Colon (tissue), 2 donors: ENCODE results near the gene TTC31.
"Not testable (repeated sequence)": the region's sequence is repeated elsewhere in the genome, so short reads cannot be mapped to it uniquely, and the experiment has no call there.

Experiments
- FAIRE-seq: peaks from 2 replicates; lab custom pipeline; 2012; peaks lifted over from hg19 to GRCh38; lab: Jason Lieb, UNC
- donor health status: control.
- donor health status: control.

The TTC31 gene

DNA sequence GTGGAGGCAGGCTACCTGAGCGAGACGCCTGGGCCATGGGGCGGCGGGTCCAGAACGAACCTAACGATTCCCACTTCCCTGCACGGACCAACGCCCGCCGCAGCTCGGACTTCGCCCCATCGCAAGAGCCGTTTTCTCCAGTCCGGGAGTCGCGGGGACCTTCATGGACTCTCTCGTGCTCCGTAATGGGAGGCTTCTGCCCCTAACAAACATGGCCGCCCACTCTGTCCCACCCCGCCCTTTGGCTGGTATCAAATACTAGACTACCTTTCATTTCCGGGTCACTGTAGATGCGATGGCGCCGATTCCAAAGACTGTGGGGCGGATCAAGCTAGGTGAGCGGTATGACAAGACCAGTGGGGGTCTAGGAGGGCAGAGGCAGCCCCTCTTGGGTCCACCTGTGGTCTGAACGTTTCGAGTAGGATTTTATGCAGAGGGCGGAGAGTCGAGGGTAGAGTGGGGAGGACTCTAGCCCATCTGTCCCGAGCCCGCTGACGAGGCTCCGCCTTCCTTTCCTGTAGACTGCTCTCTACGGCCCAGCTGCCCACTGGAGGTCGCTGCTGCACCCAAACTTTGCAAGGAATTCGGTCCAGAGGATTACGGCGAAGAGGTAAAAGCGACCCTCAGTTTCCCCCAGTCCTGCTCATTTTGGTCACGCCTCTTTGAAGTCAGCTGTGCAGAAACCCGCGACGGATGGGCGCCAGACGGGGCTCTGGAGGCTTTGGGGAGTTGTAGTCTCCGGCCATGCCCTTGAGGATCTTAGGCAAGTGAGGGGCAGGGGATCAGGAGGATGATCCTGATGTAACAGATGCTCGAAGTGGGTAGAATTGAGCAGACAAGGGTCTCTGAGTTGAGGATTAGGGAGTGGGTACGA, at the start of gene TTC31, which contains the start of gene CCDC142:
Gene TTC31 (plus strand): TSS at position 281 of the 874 bp plus-strand sequence. CDS start 15 bp downstream, at position 296.
Gene CCDC142 (minus strand): TSS at position 198 of the 874 bp plus-strand sequence. CDS start 161 bp downstream, at position 37.
- no peak for FAIRE-seq

DNA sequence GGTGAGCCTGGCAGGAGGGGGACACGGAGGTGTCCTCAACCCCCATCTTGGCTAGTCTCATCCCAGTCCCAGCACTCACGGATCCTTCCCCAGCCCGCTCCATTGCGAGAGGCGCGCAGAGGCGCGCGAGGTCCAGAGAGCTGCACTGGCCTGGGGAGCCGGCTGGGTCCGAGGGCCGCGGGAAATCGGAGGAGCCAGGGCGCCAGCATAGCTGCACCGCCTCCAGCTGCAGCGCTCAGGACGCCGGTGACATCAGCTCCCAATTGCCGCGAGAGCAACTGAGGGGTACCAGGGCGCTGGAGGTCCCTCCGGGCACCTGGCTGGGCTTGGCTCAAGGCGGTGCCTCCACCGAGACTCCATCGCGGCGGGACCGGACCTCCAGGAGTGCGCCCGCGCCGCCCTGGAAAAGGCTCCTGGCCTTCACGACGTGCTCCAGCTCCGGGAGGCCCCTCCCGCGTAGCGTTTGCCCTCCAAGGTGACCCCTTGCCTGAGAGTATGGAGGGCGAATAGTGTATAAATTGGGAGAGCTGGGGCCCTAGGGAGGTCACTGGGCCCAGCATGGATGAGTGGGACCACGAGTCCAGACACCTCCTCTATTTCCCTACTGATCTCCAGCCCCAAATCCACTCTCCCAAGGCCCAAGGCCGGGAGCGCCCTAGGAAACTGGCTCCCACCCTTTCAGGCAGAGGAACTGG, 46.6 kb upstream of the TTC31 start:
- no peak for FAIRE-seq

DNA sequence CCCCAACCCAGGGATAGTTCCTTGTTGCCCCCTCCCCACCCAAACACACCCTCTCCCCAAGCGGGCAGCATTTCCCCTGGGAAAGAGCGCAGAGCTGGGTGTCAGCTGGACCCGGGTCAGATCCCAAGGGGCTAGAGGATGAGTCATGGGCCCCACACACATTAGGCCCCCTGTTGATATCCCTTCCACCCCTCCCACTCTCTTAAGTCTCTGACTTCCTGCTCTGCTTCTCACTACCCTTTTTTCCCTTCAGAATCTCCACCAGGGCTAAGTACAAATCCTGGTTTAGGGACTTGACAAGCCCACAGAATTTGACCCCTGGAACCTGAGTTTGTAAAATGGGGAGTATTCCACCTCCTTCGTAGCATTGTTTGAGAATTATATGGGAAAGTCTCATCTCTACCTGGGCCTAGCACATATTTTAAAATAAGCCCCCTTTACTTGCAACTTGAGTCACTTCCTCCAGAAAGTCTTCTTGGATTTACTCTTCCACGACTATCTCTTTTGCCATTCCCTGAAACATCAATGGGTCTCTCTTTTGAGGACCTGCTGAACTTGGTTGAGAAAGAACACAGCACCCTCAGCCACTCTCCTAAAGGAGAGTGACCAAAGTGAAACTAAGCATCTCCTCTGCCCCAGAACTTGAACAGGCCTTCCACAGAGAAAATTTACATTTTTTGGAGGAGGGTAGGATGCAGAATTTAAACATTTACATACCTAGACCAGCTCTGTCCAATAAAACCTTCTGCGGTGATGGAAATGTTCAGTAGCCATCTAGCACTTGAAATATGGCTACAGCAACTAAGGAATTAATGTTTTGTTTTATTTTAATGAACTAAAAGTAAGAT, 45.8 kb upstream of the TTC31 start:
- FAIRE-seq, result no peak

DNA sequence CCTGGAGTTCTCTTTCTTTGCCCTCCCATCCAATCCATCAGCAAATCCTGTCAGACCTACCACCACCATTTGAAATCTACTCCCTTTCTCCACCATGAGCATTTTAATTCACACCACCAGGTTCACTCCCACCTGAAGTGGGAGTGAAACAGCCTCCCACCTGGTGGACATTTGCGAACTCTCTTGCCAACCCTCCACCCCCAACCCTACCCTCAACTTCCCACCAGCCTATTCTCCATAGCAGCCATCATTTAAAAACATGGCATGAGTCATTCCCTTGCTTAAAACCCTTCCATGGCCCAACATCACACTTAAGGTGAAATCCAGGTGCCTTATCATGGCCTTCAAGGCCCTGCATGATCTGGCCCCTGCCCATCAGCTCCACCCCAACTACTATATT, 44.6 kb upstream of the TTC31 start:
- no peak for FAIRE-seq

DNA sequence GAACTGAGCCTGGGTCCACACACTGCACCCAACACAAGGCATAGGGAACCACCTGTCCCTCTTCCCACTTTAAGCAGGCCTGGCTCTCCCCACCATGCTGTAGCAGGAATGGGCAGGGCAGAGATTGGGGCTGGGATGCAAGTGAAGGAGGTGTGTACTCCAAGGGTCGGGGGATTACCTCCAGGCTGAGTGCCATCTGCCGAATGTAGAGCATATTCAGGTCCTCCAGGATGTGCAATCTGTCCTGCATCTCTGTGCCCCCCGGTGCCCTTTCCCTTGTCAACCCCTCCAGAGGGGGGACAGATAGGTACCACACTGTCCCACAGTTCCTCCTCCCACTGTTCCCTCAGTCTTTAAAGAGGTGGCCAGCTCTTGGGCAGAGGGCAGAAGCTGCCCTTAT, 43.5 kb upstream of the TTC31 start:
- FAIRE-seq, result no peak

DNA sequence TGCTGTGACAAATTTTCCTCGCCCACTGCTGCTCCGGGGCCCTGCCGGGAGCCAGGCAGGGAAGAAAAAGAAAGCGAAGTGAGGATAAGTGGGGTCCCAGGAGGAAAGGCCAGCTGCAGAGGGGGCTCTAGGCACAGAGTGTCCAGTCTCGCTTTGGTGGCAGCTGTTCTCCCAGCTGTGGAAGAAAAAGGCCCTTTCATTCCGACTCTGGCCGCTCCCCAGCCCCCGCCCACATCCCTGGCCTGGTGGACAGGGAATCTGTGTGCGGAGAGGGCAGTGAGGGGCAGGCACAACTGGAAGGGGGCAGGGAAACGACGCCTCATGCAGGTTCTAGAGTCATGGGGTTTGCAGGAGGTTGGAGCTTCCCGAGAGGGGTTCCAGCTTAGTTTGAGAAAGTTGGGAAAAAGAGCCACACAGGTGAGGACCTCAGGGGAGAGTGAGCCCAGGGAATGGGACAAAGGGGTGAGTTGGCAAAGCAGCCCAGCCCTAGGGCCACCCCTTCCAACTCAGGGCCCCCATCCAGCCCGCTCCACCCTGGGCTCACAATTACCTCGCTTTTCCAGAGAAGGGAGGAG, 43.0 kb upstream of the TTC31 start:
- no peak for FAIRE-seq

DNA sequence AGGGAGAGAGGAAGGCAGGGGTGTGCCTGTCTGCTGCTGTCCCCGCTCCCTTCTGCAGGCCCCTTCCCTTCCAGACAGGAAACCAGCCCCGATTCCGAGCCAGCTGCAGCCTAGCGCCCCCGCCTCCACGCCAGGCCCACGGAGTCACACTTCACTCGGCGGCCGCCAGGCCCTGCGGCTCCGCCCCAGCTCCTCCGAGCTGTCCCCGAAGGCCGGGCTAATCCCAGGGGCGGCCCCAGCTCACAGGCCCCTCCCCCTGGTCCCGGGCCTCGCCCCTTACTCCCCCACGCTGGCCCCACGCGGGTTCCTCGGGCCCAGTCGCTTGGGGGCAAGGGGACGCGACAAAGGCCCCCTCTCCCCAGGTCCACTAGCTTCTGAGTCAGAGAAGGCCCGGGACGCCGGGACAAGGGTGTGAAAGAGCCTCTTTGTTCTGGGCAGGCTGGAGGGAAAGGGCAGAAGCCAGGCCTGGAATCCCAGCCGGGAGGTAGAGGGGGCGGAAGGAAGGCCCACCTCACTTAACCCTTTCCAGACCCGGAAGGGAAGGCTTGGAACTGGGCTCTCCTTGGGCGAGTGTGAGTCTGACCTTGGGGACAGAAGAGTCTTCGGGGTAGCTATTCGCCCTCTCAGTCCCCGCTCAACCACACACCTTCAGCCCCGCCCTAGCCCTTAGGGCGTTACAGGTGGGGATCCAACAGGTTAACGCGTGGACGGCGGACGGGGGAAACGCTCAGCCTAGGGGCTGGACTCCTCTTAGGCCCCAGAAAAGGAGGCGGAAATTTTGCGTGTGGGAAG, 42.3 kb upstream of the TTC31 start:
- no peak for FAIRE-seq

DNA sequence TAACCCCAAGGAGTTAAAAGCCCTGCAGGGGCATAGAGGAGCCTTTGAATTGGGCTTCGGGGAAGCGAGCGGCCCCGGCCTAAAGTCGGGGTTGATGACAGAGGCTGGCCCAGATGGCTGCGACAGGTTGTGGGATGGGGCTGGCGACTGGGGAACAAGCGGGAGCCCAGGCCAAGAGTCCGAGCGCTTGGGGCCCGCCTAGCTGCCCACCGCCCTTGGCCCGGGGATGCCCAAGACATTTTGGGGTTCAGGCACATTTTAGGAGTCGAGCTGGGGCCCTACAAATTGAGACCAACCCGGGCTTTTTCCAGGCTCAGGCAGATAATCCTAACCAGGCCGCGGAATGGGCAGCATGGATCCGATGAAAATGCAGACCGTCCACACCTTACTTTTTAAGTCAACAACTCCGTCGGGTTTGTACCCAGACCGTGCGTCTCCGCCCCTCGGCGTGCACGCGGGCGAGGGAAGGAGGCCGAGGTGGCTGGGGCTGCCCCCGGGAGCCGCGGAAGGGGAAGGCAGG, 41.7 kb upstream of the TTC31 start:
- FAIRE-seq, result no peak

DNA sequence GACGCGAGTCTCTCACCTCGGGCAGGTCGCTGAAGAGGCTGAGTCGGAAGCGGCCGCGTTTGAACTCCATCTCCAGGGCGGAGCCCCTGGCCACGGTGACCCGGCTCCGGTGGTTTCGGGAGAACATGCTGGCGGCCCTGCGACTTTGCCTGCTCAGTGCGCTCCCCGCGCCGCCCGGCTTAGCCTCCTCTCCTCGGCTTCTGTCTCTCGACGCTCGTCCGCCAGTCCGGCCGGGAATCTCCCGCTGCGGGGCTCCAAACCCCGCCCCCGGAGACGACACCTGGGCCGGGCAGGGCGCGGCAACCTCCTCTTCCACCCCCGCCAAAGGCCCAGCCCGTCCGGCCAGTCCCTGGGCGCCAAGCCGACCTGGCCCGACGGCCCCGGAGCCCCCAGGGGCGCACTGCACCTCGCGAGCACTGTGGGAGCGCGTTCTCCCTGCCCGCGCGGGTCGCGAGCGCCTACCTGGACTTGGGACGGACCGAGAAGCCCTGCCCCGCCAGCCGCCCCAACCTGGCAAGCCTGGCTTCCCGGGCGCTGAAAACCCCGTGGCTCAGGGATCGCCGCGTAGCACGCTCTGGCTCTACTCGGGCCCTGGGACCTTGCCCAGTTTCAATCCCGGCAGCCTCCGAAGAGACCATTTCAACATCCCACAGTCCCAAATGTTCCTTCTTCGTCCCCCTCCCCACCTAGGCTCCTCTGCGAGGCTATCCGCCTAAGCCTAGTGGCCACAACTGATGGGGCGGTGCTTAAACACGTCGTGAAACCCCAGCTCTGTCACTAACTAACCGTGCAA, 41.0 kb upstream of the TTC31 start, which contains the start of gene RTKN:
Gene RTKN (minus strand): TSS at position 248 of the 793 bp plus-strand sequence. CDS start 121 bp downstream, at position 127.
- FAIRE-seq, result no peak

DNA sequence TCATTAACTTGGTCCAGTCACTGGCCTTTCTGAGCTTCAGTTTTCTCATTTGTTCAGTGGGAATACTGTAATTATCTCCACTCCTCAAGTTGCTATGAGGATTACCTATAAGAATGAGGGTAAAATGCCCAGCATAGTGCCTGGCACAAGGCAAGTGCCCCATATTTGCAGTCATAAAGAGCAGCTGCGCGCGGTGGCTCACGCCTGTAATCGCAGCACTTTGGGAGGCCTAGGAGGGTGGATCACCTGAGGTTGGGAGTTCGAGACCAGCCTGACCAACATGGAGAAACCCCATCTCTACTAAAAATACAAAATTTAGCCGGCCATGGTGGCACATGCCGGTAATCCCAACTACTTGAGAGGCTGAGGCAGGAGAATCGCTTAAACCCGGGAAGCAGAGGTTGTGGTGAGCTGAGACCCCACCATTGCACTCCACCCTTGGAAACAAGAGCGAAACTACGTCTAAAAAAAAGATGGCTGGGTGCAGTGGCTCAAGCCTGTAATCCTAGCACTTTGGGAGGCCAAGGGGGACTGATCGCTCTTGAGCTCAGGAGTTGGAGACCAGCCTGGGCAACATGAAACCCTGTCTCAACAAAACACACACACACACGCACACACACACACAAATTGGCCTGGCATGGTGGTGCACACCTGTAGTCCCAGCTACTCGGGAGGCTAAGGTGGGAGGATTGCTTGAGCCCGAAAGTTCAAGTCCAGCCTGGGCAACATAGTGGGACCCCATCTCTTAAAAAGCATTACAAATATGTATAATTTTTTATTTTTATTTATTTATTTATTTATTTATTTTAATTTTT, 40.2 kb upstream of the TTC31 start:
- not testable (repeated sequence) for FAIRE-seq

DNA sequence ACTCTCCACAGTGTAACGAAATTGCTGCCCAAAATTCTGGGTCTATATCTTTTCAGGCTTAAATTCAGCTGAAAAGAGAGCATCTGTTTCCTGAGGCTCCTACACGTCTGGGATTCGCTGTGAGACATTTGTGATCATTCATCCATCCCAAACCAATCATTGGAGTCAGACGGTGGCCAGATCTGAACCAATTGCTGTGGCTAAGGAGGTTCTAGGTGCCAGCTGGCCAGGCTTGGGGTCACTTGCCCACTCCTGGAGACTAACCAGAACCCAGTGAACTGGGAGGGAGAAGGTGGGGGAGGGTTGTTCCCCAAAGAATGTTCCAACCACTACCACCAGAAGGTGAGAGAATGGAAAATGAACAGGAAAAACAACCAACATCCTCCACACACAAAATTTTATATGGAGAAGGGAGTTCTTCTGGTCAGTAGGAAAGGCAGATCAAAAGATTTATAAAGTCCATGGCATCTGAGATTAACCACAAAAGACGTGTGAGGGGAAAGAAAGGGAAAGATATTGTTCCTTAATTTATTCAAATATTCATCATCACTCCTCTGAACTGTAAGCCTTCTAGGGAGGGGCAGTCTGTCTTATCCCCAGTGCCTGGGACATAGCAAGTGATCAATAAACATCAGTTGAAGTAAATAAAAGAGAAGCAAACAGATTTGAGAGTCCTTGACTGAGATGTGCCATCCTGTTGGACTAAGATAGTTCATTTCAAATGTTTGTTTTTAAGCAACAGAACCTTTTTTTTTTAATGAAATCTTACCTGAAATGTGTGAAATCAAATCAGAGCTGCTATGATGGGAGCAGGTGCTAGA, 38.2 kb upstream of the TTC31 start:
- no peak for FAIRE-seq

DNA sequence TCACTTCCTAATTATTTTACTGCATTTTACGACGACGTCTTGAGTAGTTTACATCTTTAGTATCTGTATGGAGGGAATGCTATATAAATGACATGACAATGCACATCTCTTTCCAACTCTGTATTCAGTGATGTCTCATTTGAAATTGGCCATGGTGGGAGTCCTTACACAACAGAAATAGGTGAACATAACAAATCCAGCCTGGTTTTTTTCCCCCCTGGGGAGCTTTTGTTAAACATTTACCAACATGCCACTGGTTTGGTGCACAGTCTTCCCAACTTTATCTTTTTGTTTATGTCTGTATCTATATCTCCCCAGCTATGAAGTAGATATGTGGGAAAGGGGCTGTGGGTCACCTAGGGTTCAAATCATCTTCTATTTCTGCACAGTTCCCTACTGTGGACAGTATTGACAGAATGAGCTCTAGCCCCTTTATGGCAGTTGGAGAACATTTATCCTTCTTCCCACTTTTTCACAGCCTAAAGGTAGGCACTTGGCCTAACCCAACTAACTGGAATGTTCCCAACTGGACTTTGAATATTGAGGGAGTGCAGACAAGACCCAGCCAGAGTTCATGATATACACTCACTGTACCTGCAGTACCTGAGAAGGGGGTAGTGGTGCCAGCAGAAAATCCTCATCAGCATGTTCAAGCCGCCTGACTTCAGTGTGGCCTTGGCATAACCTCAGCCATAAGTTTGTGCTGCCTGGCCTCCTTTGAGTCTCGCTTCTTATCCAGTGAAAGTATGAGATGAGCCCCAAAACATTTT, 35.5 kb upstream of the TTC31 start:
- no peak for FAIRE-seq

DNA sequence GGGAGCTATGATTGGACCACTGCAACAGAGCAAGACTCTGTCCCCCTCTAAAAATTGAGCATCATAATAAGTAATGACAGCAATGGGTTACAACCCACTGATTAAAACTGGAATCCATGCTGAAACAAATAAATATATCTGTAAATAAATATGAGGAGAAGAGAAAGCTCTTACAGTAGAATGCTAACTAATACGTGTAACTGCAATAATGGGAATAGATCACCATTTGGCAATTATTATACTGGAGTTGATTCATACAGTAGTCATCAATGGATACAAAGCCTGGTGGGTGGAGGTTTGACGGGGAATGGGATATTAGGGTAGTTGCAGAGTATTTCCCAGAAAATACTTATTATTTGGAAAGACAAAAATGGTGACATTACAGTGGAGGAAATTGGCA, 34.1 kb upstream of the TTC31 start:
- FAIRE-seq, result no peak

DNA sequence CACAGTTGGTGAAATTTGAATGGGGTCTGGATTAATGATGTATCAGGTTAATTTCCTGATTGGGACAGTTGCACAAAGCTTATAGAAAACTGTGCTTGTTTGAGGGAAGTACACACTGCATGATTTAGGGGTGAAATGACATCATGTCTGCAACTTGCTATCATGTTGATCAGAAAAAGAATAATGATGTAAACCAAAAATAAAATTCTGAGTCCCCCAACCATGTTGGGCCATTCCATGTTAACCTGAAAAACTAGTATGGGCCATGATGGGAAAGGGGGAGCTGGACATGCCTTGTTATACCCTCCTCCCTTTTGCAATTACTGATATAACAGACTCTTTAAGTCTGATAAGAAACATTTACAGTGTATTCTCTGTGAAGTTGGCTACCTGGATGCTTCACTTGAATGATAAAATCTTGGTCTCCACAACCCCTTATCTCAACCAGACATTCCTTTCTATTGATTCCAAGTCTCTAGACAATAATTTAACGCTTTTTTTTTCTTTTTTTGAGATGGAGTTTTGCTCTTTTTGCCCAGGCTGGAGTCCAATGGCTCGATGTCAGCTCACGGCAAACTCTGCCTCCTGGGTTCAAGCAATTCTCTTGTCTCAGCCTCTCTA, 32.2 kb upstream of the TTC31 start:
- FAIRE-seq, result no peak

DNA sequence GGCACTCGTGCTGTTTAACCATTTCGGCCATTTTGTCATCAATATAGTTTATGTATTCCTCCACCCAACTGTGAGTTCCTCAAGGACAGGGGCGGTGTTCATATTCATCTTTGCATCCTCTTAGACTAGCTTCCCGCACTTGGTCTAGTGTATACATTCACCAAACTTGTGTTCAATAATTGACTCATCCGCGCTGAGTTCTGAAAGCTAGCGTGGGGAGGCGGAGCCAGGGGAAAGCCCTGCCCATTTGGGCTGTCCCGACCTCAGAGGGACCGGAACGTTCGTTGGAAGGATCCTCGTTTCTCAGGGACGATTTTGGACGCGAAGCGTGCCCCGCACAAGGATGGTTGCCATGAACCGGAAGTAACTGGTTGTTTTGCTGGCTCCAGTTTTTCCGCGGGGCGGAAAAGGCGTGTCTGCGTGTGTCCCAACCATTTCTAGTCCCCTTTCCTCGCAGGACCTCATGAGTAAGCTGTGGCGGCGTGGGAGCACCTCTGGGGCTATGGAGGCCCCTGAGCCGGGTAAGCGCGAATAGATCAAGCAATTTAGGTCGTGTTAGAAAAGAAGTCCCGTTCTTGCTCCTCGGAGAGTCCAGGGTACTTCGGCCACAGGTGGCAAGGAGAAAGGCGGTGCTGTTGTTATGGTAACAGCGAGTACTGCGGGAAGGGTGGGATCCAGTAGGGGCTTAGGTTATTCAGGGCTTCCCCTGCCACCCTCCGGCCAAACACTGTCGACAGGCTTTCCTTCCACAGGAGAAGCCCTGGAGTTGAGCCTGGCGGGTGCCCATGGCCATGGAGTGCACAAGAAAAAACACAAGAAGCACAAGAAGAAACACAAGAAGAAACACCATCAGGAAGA, 28.0 kb upstream of the TTC31 start, which contains the start of gene INO80B:
Gene INO80B (plus strand): TSS at position 434 of the 858 bp plus-strand sequence. CDS start 30 bp downstream, at position 464.
- peak; percentile 45 for FAIRE-seq

DNA sequence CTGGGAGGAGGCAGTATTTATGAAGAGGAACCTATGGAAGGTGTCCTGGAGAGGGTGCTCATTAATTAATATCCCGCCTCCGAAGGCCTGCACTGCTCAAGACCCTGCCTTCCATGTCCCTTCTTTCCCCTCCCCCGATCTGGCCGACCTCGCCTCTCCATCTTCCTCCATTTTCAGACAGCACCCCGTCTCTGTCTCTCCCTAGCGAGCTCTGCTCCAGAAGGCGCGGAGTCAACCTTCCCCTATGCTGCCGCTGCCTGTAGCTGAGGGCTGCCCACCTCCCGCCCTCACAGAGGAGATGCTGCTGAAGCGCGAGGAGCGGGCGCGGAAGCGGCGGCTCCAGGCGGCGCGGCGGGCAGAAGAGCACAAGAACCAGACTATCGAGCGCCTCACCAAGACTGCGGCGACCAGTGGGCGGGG, 25.7 kb upstream of the TTC31 start:
- FAIRE-seq, result no peak
